Thoracic aorta (tissue), 2 donors: ENCODE results near the gene ABCA3. TPM values are rescaled to one million over a fixed set of nuclear protein-coding genes. Genes with fewer than 3 reads are reported as not detected.

Experiments
- ATAC-seq: fragments of 150-250 bp; one replicate; pipeline ENCODE4 v1.8.0; 2017; ENCODE audit warnings: low read depth; ENCODE audit not compliant: insufficient number of reproducible peaks, low FRiP score
- DNase-seq: peaks from one replicate; pipeline ENCODE4 v3.0.0-alpha.2; 2020; ENCODE audit warnings: low spot score
- H3K27ac ChIP-seq, 2 donors: fragments of 200-600 bp; sonication (generic); 1 replicate in 1 of 2; 2 replicates in 1 of 2; pipeline ENCODE4 v1.5.1; 2016; ENCODE audit warnings: mild to moderate bottlenecking in 2 of 2, moderate library complexity in 2 of 2
- H3K27me3 ChIP-seq: fragments of 200-600 bp; sonication (generic); replicated peaks from 2 replicates; pipeline ENCODE4 v1.6.0; 2016; ENCODE audit warnings: mild to moderate bottlenecking; ENCODE audit not compliant: insufficient read depth
- H3K36me3 ChIP-seq: fragments of 200-600 bp; sonication (generic); one replicate; pipeline ENCODE4 v1.5.1; 2016
- H3K4me1 ChIP-seq, 2 donors: fragments of 200-600 bp; sonication (generic); 1 replicate in 1 of 2; 2 replicates in 1 of 2; pipeline versions ENCODE4 v1.5.1 to v1.6.0; 2016; ENCODE audit warnings: low read depth in 2 of 2, mild to moderate bottlenecking in 1 of 2; ENCODE audit not compliant: control insufficient read depth in 1 of 2
- H3K4me3 ChIP-seq: fragments of 200-600 bp; sonication (generic); 2 replicates; pipeline ENCODE4 v1.5.1; 2016; ENCODE audit warnings: mild to moderate bottlenecking
- H3K9me3 ChIP-seq: fragments of 200-600 bp; sonication (generic); 2 replicates; pipeline ENCODE4 v1.5.1; 2016
- total RNA-seq, 2 donors: library from RNA; depleted of rRNA; stranded (reverse); fragments of >200 nt; gene quantifications; one replicate each; pipeline versions ENCODE4 v1.1.0 to v1.2.3, GENCODE V29; 2016
- TF ChIP-seq, protein P1 (sequence below): fragments of 200-600 bp; sonication (generic); IDR thresholded peaks from one replicate; pipeline ENCODE4 v1.5.1; 2019; ENCODE audit warnings: antibody characterized with exemption

Gene ABCA3
- total RNA-seq, 2 donors from 2014 or later = 16.4 to 25.2 TPM

GRCh38 chr16:2237493-2238149 lies 102.9 kb downstream of the ABCA3 start:
- TF ChIP-seq, protein P1, sequence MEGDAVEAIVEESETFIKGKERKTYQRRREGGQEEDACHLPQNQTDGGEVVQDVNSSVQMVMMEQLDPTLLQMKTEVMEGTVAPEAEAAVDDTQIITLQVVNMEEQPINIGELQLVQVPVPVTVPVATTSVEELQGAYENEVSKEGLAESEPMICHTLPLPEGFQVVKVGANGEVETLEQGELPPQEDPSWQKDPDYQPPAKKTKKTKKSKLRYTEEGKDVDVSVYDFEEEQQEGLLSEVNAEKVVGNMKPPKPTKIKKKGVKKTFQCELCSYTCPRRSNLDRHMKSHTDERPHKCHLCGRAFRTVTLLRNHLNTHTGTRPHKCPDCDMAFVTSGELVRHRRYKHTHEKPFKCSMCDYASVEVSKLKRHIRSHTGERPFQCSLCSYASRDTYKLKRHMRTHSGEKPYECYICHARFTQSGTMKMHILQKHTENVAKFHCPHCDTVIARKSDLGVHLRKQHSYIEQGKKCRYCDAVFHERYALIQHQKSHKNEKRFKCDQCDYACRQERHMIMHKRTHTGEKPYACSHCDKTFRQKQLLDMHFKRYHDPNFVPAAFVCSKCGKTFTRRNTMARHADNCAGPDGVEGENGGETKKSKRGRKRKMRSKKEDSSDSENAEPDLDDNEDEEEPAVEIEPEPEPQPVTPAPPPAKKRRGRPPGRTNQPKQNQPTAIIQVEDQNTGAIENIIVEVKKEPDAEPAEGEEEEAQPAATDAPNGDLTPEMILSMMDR = no peak
- H3K4me3 ChIP-seq = no peak overlapping the region
- DNase-seq (no peak), ATAC-seq (no peak)
- no peak overlapping the region for H3K27ac ChIP-seq
- no peaks in the 10 kb centered on the region for H3K9me3 ChIP-seq
- H3K36me3 ChIP-seq = peaks cover 37% of the 10 kb centered on the region
- no peaks in the 10 kb centered on the region for H3K27me3 ChIP-seq
- H3K4me1 ChIP-seq = peaks cover 10 to 14% of the 10 kb centered on the region in 2 donors

DNA sequence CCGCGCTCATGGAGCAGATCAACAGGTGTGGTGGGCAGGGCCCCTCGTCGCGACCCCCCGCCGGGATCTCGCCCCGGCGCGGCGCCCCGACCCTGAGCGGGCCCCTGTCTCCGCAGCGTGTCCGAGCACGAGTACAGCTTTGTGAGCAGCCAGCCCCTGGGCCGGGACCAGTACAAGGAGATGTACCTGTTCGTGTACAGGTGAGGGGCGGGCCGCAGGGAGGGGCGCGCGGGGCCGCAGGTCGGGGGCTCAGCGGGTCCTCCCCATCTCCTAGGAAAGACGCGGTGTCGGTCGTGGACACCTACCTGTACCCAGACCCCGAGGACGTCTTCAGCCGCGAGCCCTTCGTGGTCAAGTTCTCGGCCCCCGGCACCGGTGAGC lies 103.4 kb downstream of the ABCA3 start:
- no peak overlapping the region for H3K27ac ChIP-seq
- TF ChIP-seq, protein P1 = no peak

DNA sequence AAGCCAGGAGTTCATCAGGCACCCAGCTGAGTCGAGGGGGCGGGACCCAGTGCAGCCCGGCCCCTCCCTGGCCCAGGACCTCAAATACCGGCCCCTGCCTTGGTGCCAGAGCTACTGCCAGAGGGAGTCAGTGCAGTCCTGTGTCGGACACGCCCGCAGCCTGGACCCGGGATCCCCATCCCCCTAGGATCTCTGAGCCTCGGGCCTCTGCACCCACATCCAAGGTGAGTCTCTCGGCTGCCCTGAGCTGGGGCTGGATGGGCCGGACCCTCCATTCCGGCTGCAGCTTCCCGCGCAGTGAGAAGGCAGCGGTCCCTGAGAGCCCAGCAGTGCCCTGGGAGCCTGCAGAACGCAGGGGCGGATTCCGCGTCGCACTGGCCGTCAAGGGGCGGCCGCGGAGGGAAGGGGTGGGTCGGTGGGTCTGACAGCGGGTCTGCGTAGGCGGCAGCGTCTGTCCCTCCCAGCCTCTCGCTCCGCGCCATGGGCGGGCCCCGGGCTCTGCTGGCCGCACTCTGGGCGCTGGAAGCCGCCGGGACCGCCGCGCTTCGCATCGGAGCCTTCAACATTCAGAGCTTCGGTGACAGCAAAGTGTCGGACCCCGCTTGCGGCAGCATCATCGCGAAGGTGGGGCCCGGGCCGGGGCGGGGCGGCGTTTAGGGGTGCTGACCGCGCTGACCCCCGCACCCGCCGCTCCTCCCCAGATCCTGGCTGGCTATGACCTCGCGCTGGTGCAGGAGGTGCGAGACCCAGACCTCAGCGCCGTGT lies 104.0 kb downstream of the ABCA3 start, which contains the start of gene DNASE1L2:
DNASE1L2 (plus strand) TSS at position 108 of the 765 bp plus-strand sequence; CDS start at position 481, 373 bp downstream.
- H3K4me1 ChIP-seq = peaks cover 10 to 14% of the 10 kb centered on the region in 2 donors
- H3K27me3 ChIP-seq = no peaks in the 10 kb centered on the region
- ATAC-seq (no peak), DNase-seq (no peak)
- H3K9me3 ChIP-seq = no peaks in the 10 kb centered on the region
- no peak within 1 kb of the TSS for H3K27ac ChIP-seq
- TF ChIP-seq, protein P1 = no peak
- H3K36me3 ChIP-seq = peaks cover 42% of the 10 kb centered on the region
- peak within 1 kb of the TSS; percentile 57 for H3K4me3 ChIP-seq

More for the DNA sequence above, 103.4 kb downstream of the ABCA3 start:
- H3K9me3 ChIP-seq = no peaks in the 10 kb centered on the region
- peak overlapping the region; percentile 57 for H3K4me3 ChIP-seq
- ATAC-seq (no peak), DNase-seq (no peak)
- H3K27me3 ChIP-seq = no peaks in the 10 kb centered on the region
- peaks cover 37% of the 10 kb centered on the region for H3K36me3 ChIP-seq
- H3K4me1 ChIP-seq = peaks cover 10 to 14% of the 10 kb centered on the region in 2 donors

DNA sequence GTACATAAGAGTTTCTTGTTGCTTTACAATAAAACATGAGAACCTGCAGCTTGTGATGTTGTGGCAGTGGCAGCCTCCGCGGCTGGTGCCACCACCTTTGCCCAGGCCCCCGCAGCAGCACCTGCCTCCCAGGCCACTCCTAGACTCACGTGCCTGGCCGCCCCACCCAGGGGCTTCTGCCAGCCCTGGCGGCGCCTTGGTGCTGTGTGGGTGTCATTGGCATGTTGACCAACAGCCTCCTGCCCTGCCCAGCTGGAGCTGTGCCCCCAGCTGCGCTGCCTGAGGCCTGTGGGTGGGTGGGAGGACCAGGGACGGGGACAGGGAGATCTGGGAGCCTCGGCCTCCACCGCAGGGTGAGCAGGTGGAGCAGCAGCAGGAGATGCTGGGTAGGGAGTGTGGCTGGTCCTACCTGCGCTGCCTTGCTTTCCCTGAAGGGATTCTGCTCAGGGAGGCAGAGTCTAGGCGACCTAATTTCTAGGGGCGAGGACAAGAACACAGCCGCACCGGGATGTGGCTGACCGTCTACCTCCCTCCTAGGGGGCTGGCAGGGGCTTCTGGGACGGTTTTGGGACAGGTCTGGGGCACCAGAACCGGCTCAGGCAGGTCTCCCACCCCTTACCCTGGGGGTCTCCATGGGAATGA lies 104.7 kb downstream of the ABCA3 start:
- H3K9me3 ChIP-seq = no peaks in the 10 kb centered on the region
- H3K36me3 ChIP-seq = peaks cover 48% of the 10 kb centered on the region
- H3K4me1 ChIP-seq = peaks cover 10 to 14% of the 10 kb centered on the region in 2 donors
- H3K4me3 ChIP-seq = no peak overlapping the region
- H3K27ac ChIP-seq = no peak overlapping the region
- ATAC-seq (no peak), DNase-seq (no peak)
- TF ChIP-seq, protein P1 = no peak
- no peaks in the 10 kb centered on the region for H3K27me3 ChIP-seq

DNA sequence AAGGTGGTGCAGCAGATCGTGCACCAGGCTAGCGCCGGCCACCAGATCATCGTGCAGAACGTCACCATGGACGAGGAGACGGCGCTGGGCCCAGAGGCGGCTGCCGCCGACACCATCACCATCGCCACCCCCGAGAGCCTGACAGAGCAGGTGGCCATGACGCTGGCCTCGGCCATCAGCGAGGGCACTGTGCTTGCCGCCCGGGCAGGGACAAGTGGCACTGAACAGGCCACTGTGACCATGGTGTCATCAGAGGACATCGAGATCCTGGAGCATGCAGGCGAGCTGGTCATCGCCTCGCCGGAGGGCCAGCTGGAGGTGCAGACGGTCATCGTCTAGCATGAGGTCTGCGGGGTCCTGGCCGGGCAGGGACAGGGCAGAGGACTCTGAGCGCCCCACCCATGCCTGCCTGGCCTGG lies 105.3 kb downstream of the ABCA3 start:
- Histone ChIP-seq H3K4me1 (peaks cover 10 to 14% of the 10 kb centered on the region in 2 donors), H3K27ac (no peak overlapping the region), H3K36me3 (peaks cover 51% of the 10 kb centered on the region), H3K4me3 (no peak overlapping the region), H3K9me3 (no peaks in the 10 kb centered on the region), H3K27me3 (no peaks in the 10 kb centered on the region)
- TF ChIP-seq, protein P1 = no peak
- ATAC-seq = no peak
- no peak for DNase-seq
